ENCODE data around the gene PRICKLE4. TPM values are rescaled to one million over a fixed set of nuclear protein-coding genes. Genes with fewer than 3 reads are reported as not detected.

PRICKLE4 gene
- total RNA-seq, 4 donors from 2014 or later: 5.1 to 11.4 (median 10.8) TPM

DNA sequence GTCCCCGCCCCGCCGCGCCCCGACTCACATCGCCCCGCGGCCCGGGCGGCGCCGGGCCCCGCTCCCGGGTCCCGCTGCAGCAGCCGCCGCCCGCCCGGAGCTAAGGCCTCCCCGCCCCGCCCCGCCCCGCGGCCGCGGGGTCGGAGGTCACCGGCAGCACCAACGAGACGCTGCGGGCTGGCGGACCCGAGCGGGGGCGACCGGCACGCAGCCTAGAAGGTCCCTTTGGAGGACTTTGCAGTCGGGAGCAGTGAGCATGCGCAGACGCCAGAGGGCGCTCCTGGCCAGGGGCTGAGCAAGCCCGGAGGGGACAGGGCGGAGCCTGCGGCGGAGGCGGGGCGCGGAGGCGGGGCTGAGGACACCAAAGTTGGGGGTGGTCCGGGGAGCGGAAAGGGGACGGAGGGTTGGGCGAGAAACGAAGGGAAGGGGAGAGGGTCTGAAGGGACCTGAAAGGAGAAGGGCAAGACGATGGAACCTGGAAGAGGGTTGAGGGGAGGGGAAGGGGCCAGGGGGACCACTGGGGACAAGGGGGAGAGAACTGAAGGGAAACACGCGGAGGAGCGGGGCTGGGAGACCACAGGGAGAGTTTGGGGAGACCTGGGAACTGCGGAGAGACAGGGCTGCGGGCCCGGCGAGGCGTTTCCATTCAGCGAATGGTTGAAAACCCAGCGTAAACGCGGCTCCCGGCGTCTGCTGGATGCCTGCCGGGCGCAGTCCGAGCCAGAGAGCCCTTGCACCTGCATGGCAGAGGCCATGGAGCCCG lies 613 bp upstream of the PRICKLE4 start, which contains the start of gene FRS3:
Gene FRS3 (minus strand): TSS at position 113 of the 763 bp plus-strand sequence. CDS start 2,913 bp downstream, outside the sequence.
- Histone ChIP-seq H3K36me3 (peaks cover 0 to 26% (median 1%) of the 10 kb centered on the region in 3 donors), H3K4me1 (peaks cover 32 to 59% (median 34%) of the 10 kb centered on the region in 3 donors), H3K27ac (peak within 1 kb of the TSS; percentile 85 to 94 (median 91)), H3K9me3 (no peaks in the 10 kb centered on the region), H3K4me3 (peak within 1 kb of the TSS; percentile 47 to 91 (median 78)), H3K27me3 (no peaks in the 10 kb centered on the region)
- intact Hi-C loops (cut with DNase I): loop anchor here (5.0 to 10.0 kb wide), 2 partner anchors 175 to 267 kb away; no protein-coding TSS in a partner anchor
- TF ChIP-seq, protein P1, sequence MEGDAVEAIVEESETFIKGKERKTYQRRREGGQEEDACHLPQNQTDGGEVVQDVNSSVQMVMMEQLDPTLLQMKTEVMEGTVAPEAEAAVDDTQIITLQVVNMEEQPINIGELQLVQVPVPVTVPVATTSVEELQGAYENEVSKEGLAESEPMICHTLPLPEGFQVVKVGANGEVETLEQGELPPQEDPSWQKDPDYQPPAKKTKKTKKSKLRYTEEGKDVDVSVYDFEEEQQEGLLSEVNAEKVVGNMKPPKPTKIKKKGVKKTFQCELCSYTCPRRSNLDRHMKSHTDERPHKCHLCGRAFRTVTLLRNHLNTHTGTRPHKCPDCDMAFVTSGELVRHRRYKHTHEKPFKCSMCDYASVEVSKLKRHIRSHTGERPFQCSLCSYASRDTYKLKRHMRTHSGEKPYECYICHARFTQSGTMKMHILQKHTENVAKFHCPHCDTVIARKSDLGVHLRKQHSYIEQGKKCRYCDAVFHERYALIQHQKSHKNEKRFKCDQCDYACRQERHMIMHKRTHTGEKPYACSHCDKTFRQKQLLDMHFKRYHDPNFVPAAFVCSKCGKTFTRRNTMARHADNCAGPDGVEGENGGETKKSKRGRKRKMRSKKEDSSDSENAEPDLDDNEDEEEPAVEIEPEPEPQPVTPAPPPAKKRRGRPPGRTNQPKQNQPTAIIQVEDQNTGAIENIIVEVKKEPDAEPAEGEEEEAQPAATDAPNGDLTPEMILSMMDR (IDR thresholded peaks at IDR 0.05): peak; percentile 65 to 98 (median 96)
- peak in 2 of 4 donors; percentile 15 to 36 for TF ChIP-seq POLR2A (IDR thresholded peaks at IDR 0.05)
- WGBS, 2 donors: 0 to 1% methylated on average over 28 to 33 of the region's 73 CpGs
- peak; percentile 74 for DNase-seq

DNA sequence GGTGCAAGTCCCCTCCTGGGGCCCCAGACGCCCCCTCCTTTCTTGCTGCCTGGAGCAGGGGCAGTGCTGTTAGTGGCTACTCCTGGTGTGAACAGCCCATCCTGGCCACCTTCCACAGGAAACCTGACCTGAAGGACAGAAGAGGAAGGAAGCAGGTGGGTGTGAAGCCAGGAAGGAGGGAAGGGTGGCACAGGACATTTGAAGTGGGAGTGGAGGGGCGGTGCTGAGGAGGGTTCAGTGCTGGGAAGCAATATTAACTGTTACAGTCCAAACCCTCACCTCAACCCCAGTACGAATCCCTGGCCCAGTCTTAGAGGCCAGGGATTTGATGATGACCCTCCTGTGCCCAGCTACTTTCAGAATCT lies 766 bp downstream of the PRICKLE4 start:
- WGBS, 2 donors: 17% methylated on average over 3 of the region's 3 CpGs
- Histone ChIP-seq H3K9me3 (no peaks in the 10 kb centered on the region), H3K36me3 (peaks cover 0 to 16% (median 0%) of the 10 kb centered on the region in 3 donors), H3K27ac (peak overlapping the region; percentile 85 to 94 (median 91)), H3K27me3 (no peaks in the 10 kb centered on the region), H3K4me1 (peaks cover 45 to 72% (median 47%) of the 10 kb centered on the region in 3 donors), H3K4me3 (peak overlapping the region; percentile 47 to 91 (median 78))
- DNase-seq: no peak
- TF ChIP-seq, protein P1 (IDR thresholded peaks at IDR 0.05): no peak
- TF ChIP-seq POLR2A (IDR thresholded peaks at IDR 0.05): no peak
- intact Hi-C loops (cut with DNase I): loop anchor here (5.0 kb wide), 1 partner anchor 266 kb away; no protein-coding TSS in a partner anchor

DNA sequence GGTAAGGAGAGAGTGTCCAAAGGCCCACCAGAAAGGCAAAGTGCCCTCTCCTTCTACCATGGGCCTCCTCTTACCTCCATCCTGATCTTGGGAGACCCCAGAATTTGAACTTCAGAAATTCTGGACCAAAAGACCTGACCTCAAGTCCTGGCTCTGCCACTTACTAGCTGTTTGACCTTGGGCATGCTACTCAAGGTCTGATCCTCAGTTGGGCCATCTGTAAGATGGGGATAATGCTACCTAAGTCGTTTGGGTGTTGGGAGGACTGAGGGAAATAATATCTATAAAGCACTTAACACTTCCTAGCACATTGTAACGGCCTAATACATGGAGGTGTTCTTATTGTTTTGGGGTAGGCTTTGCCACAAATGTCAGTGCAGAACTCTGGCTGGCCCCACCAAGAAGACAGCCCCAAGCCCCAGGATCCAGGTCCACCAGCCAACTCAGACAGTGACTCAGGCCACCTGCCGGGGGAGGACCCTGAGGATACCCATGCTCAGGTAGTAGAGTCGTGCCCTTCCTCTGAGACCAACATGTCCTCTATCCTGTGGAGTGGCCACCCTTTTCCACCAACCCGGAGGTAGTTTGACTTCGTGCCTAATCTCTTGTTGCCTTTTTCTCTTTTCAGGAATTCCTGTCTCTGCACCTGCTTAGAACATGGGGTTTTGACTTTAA lies 2.7 kb downstream of the PRICKLE4 start:
- Histone ChIP-seq H3K4me1 (peaks cover 45 to 76% (median 48%) of the 10 kb centered on the region in 3 donors), H3K4me3 (peak overlapping the region in 1 of 4 donors; percentile 17), H3K9me3 (no peaks in the 10 kb centered on the region), H3K36me3 (peaks cover 0 to 5% (median 0%) of the 10 kb centered on the region in 3 donors), H3K27ac (peak overlapping the region; percentile 42 to 98 (median 90)), H3K27me3 (no peaks in the 10 kb centered on the region)
- intact Hi-C loops (cut with DNase I): loop anchor here (5.0 kb wide), 1 partner anchor 264 kb away; no protein-coding TSS in a partner anchor
- TF ChIP-seq, protein P1 (IDR thresholded peaks at IDR 0.05): no peak
- TF ChIP-seq POLR2A (IDR thresholded peaks at IDR 0.05): no peak
- no peak for DNase-seq
- WGBS, 2 donors: 77 to 86% methylated on average over 6 of the region's 6 CpGs

DNA sequence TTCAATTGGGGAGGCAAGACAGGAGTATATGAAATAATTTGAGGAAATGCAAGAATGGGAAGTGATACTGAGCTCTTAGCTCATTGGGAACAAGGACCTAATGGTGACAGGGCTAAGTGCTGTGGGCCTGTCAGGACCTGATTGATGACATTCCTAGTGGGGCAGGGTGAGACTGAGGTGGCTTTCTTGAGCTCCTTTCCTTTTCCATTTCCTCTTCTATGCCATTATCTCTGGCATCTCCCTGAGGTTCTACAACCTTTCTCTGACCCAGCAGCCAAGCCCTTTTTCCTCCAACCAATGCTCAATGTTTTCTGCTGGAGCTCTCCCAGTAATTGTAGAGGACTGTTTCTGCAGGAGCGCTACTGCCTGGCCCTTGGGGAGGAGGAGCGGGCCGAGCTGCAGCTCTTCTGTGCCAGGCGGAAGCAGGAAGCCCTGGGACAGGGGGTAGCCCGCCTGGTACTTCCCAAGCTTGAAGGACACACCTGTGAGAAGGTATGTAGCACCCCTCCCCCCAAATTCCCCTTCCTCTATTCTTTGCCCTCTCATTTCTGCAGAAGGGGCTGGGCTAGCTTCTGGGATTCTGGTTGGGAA lies 4.1 kb downstream of the PRICKLE4 start:
- TF ChIP-seq, protein P1 (IDR thresholded peaks at IDR 0.05): no peak
- TF ChIP-seq POLR2A (IDR thresholded peaks at IDR 0.05): no peak
- WGBS, 2 donors: 13% methylated on average over 3 of the region's 5 CpGs; no CpG with 5 or more reads in 1 of the 2 donors
- DNase-seq: no peak
- intact Hi-C loops (cut with DNase I): loop anchor here (5.0 kb wide), 1 partner anchor 263 kb away; no protein-coding TSS in a partner anchor
- H3K27me3 ChIP-seq: no peaks in the 10 kb centered on the region
- H3K9me3 ChIP-seq: no peaks in the 10 kb centered on the region
- peaks cover 0 to 17% (median 1%) of the 10 kb centered on the region in 3 donors for H3K36me3 ChIP-seq
- H3K4me3 ChIP-seq: peak overlapping the region; percentile 22 to 90 (median 76)
- H3K27ac ChIP-seq: peak overlapping the region; percentile 89 to 99 (median 95)
- peaks cover 44 to 77% (median 47%) of the 10 kb centered on the region in 3 donors for H3K4me1 ChIP-seq

Data from esophagus squamous epithelium (tissue), 5 donors.